ENCODE measurements around the gene RPL39. TPM values are rescaled to one million over a fixed set of nuclear protein-coding genes. Genes with fewer than 3 reads are reported as not detected.
"Not testable (repeated sequence)": the region's sequence is repeated elsewhere in the genome, so short reads cannot be mapped to it uniquely, and the experiment has no call there.

RPL39 gene
- total and polyA plus RNA-seq, 2 experiments from 2014 or later, result 2,910 to 2,912 TPM

DNA sequence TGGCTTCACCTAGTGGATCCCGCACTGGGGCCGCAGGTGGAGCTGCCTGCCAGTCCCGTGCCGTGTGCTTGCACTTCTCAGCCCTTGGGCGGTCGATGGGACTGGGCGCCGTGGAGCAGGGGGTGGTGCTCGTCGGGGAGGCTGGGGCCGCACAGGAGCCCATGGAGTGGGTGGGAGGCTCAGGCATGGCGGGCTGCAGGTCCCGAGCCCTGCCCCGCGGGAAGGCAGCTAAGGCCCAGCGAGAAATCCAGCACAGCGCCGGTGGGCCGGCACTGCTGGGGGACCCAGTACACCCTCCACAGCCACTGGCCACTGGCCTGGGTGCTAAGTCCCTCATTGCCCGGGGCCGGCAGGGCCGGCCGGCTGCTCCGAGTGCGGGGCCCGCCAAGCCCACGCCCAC, 40.7 kb downstream of the RPL39 start:
- not testable (repeated sequence) for H3K27ac ChIP-seq (ENCODE audit: low read depth); H3K27ac Mint-ChIP-seq; H3K79me2 ChIP-seq (replicated peaks; ENCODE audit: insufficient read depth); H3F3A ChIP-seq (replicated peaks; ENCODE audit: low read depth); H3K4me3 ChIP-seq; H3K4me3 Mint-ChIP-seq; H3K9me2 ChIP-seq (ENCODE audit: insufficient read depth); H3K27me3 Mint-ChIP-seq (ENCODE audit: insufficient read depth, low read depth, poor library complexity); H3K36me3 ChIP-seq (ENCODE audit: insufficient read depth); H3K36me3 Mint-ChIP-seq (ENCODE audit: low read depth); ATAC-seq; H3K4me1 ChIP-seq (ENCODE audit: insufficient read depth); H3K4me2 ChIP-seq; H3K9me3 Mint-ChIP-seq; H2AFZ ChIP-seq; H3K27me3 ChIP-seq (ENCODE audit: insufficient read depth); H4K20me1 ChIP-seq (replicated peaks; ENCODE audit: insufficient read depth); DNase-seq (ENCODE audit: low spot score)
- peaks cover 12% of the 10 kb centered on the region for H3K4me1 Mint-ChIP-seq

DNA sequence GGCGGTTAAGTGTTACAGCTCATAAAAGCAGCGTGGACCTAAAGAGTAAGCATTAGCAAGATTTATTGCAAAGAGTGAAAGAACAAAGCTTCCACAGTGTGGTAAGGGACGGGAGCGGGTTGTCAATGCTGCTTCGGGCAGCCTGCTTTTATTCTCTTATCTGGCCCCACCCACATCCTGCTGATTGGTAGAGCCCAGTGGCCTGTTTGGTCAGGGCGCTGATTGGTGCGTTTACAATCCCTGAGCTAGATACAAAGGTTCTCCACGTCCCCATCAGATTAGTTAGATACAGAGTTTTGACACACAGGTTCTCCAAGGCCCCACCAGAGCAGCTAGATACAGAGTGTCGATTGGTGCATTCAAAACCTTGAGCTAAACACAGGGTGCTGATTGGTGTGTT, 41.3 kb downstream of the RPL39 start:
- not testable (repeated sequence) for ATAC-seq

DNA sequence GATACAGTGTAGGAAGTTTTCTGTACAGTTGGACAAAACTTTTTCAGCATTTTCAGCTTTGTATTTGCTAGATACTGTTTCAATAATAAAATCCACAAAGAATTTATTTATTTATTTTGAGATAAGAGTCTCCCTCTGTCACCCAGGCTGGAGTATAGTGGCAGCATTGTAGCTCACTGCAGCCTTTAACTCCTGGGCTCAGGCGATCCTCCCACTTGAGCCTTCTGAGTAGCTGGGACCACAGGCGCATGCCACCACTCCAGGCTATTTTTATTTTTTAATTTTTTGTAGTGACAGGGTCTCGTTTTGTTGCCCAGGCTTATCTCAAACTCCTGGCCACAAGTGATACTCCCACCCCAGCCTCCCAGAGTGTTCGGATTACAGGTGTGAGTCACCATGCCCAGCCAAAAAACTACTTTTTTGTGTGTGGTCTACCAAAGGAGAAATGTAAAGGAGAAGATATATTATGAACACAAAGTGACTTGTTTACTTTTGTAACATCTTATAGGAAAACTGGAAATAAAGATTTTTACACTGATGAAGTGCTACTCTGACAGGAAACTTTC, 46.1 kb downstream of the RPL39 start:
- ATAC-seq (no peak), DNase-seq (ENCODE audit: low spot score) (no peak)
- H3K4me3 ChIP-seq, result no peak overlapping the region
- peaks cover 5% of the 10 kb centered on the region; the same call in 1 of the 2 replicates for H3K4me1 ChIP-seq (ENCODE audit: insufficient read depth)
- no peaks in the 10 kb centered on the region for H3K27me3 ChIP-seq (ENCODE audit: insufficient read depth)
- H4K20me1 ChIP-seq (replicated peaks; ENCODE audit: insufficient read depth), result no peaks in the 10 kb centered on the region
- no peaks in the 10 kb centered on the region for H3K79me2 ChIP-seq (replicated peaks; ENCODE audit: insufficient read depth)
- no peak overlapping the region for H3K4me2 ChIP-seq
- Mint-ChIP-seq H3K4me1 (peaks cover 2% of the 10 kb centered on the region; the same call in 1 of the 3 replicates), H3K27ac (no peak overlapping the region), H3K9me3 (no peaks in the 10 kb centered on the region), H3K27me3 (ENCODE audit: insufficient read depth, low read depth, poor library complexity) (peaks cover 1% of the 10 kb centered on the region), H3K36me3 (ENCODE audit: low read depth) (no peaks in the 10 kb centered on the region), H3K4me3 (no peak overlapping the region)
- no peaks in the 10 kb centered on the region for H3K36me3 ChIP-seq (ENCODE audit: insufficient read depth)
- no peak overlapping the region for H2AFZ ChIP-seq
- no peak overlapping the region for H3K27ac ChIP-seq (ENCODE audit: low read depth)
- no peaks in the 10 kb centered on the region for H3K9me2 ChIP-seq (ENCODE audit: insufficient read depth)
- no peaks in the 10 kb centered on the region for H3F3A ChIP-seq (replicated peaks; ENCODE audit: low read depth)
- TF ChIP-seq POLR2AphosphoS5 (IDR thresholded peaks at IDR 0.05; ENCODE audit: low read depth), result no peak
- no peak for TF ChIP-seq ZNF331 (CRISPR knock-in tag; IDR thresholded peaks at IDR 0.05; ENCODE audit: low read depth)
- TF ChIP-seq STAT1 (IDR thresholded peaks at IDR 0.05; ENCODE audit: unreplicated experiment), result no peak
- no peak for TF ChIP-seq EZH2 (IDR thresholded peaks at IDR 0.05; ENCODE audit: low read depth, unreplicated experiment)
- TF ChIP-seq CREB1 (CRISPR knock-in tag; IDR thresholded peaks at IDR 0.05; ENCODE audit: low read depth), result no peak
- no peak for TF ChIP-seq NANOG (IDR thresholded peaks at IDR 0.05; ENCODE audit: borderline replicate concordance)
- no peak for TF ChIP-seq JUNB (IDR thresholded peaks at IDR 0.05; ENCODE audit: unreplicated experiment)
- TF ChIP-seq, protein P1, sequence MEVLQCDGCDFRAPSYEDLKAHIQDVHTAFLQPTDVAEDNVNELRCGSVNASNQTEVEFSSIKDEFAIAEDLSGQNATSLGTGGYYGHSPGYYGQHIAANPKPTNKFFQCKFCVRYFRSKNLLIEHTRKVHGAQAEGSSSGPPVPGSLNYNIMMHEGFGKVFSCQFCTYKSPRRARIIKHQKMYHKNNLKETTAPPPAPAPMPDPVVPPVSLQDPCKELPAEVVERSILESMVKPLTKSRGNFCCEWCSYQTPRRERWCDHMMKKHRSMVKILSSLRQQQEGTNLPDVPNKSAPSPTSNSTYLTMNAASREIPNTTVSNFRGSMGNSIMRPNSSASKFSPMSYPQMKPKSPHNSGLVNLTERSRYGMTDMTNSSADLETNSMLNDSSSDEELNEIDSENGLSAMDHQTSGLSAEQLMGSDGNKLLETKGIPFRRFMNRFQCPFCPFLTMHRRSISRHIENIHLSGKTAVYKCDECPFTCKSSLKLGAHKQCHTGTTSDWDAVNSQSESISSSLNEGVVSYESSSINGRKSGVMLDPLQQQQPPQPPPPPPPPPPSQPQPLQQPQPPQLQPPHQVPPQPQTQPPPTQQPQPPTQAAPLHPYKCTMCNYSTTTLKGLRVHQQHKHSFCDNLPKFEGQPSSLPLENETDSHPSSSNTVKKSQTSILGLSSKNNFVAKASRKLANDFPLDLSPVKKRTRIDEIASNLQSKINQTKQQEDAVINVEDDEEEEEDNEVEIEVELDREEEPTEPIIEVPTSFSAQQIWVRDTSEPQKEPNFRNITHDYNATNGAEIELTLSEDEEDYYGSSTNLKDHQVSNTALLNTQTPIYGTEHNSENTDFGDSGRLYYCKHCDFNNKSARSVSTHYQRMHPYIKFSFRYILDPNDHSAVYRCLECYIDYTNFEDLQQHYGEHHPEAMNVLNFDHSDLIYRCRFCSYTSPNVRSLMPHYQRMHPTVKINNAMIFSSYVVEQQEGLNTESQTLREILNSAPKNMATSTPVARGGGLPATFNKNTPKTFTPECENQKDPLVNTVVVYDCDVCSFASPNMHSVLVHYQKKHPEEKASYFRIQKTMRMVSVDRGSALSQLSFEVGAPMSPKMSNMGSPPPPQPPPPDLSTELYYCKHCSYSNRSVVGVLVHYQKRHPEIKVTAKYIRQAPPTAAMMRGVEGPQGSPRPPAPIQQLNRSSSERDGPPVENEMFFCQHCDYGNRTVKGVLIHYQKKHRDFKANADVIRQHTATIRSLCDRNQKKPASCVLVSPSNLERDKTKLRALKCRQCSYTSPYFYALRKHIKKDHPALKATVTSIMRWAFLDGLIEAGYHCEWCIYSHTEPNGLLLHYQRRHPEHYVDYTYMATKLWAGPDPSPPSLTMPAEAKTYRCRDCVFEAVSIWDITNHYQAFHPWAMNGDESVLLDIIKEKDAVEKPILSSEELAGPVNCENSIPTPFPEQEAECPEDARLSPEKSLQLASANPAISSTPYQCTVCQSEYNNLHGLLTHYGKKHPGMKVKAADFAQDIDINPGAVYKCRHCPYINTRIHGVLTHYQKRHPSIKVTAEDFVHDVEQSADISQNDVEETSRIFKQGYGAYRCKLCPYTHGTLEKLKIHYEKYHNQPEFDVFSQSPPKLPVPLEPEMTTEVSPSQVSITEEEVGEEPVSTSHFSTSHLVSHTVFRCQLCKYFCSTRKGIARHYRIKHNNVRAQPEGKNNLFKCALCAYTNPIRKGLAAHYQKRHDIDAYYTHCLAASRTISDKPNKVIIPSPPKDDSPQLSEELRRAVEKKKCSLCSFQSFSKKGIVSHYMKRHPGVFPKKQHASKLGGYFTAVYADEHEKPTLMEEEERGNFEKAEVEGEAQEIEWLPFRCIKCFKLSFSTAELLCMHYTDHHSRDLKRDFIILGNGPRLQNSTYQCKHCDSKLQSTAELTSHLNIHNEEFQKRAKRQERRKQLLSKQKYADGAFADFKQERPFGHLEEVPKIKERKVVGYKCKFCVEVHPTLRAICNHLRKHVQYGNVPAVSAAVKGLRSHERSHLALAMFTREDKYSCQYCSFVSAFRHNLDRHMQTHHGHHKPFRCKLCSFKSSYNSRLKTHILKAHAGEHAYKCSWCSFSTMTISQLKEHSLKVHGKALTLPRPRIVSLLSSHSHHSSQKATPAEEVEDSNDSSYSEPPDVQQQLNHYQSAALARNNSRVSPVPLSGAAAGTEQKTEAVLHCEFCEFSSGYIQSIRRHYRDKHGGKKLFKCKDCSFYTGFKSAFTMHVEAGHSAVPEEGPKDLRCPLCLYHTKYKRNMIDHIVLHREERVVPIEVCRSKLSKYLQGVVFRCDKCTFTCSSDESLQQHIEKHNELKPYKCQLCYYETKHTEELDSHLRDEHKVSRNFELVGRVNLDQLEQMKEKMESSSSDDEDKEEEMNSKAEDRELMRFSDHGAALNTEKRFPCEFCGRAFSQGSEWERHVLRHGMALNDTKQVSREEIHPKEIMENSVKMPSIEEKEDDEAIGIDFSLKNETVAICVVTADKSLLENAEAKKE (CRISPR knock-in tag; IDR thresholded peaks at IDR 0.05), result no peak
- TF ChIP-seq, protein P2, sequence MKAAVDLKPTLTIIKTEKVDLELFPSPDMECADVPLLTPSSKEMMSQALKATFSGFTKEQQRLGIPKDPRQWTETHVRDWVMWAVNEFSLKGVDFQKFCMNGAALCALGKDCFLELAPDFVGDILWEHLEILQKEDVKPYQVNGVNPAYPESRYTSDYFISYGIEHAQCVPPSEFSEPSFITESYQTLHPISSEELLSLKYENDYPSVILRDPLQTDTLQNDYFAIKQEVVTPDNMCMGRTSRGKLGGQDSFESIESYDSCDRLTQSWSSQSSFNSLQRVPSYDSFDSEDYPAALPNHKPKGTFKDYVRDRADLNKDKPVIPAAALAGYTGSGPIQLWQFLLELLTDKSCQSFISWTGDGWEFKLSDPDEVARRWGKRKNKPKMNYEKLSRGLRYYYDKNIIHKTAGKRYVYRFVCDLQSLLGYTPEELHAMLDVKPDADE (IDR thresholded peaks at IDR 0.05), result no peak
- no peak for TF ChIP-seq EZH2phosphoT487 (IDR thresholded peaks at IDR 0.05; ENCODE audit: unreplicated experiment)
- no peak for TF ChIP-seq ZNF114 (CRISPR knock-in tag; IDR thresholded peaks at IDR 0.05)

More for the DNA sequence above, 41.3 kb downstream of the RPL39 start:
- H3K36me3 Mint-ChIP-seq (ENCODE audit: low read depth); H3K4me1 ChIP-seq (ENCODE audit: insufficient read depth); H3K4me1 Mint-ChIP-seq; H3K27ac Mint-ChIP-seq; H3K4me3 ChIP-seq; H3K79me2 ChIP-seq (replicated peaks; ENCODE audit: insufficient read depth); H3K4me3 Mint-ChIP-seq; H3K9me3 Mint-ChIP-seq; H2AFZ ChIP-seq; DNase-seq (ENCODE audit: low spot score); H3K27me3 Mint-ChIP-seq (ENCODE audit: insufficient read depth, low read depth, poor library complexity); H3K9me2 ChIP-seq (ENCODE audit: insufficient read depth); H3K36me3 ChIP-seq (ENCODE audit: insufficient read depth); H4K20me1 ChIP-seq (replicated peaks; ENCODE audit: insufficient read depth); H3K27ac ChIP-seq (ENCODE audit: low read depth); H3K4me2 ChIP-seq; H3F3A ChIP-seq (replicated peaks; ENCODE audit: low read depth); H3K27me3 ChIP-seq (ENCODE audit: insufficient read depth): not testable (repeated sequence)
